Measurements from ENCODE around the gene IFIT1.

IFIT1 gene

GRCh38 chr10:89391907-89392756 is at the start of gene IFIT1:
IFIT1 (plus strand) TSS chr10:89392623; CDS start chr10:89392713, 90 bp downstream.
- peak; percentile 63 to 76 for DNase-seq

GRCh38 chr10:89343089-89343767 is 49.2 kb upstream of the IFIT1 start:
- no peaks in the 10 kb centered on the region for H3K9me3 ChIP-seq
- H3K4me3 ChIP-seq = no peak overlapping the region
- intact Hi-C loops (cut with DNase I; ENCODE audit: low total_unique reads) = no loop called here
- peaks cover 0 to 19% (median 7%) of the 10 kb centered on the region in 4 donors for H3K4me1 ChIP-seq
- no peaks in the 10 kb centered on the region for H3K27me3 ChIP-seq
- H3K27ac ChIP-seq = no peak overlapping the region
- no peak for TF ChIP-seq CTCF (IDR thresholded peaks at IDR 0.05)
- no peak for DNase-seq
- H3K36me3 ChIP-seq = peaks cover 6 to 19% (median 15%) of the 10 kb centered on the region in 3 donors

More at GRCh38 chr10:89391907-89392756, at the start of gene IFIT1:
- intact Hi-C loops (cut with DNase I; ENCODE audit: low total_unique reads) = no loop called here
- Histone ChIP-seq H3K27me3 (no peaks in the 10 kb centered on the region), H3K4me1 (peaks cover 0 to 36% (median 24%) of the 10 kb centered on the region in 4 donors), H3K9me3 (no peaks in the 10 kb centered on the region), H3K4me3 (peak within 1 kb of the TSS; percentile 56 to 69), H3K27ac (peak within 1 kb of the TSS; percentile 73 to 77), H3K36me3 (no peaks in the 10 kb centered on the region)
- no peak for TF ChIP-seq CTCF (IDR thresholded peaks at IDR 0.05)

- no peak for DNase-seq
- Histone ChIP-seq H3K4me3 (no peak overlapping the region), H3K27ac (no peak overlapping the region), H3K27me3 (no peaks in the 10 kb centered on the region), H3K36me3 (peaks cover 0 to 10% (median 10%) of the 10 kb centered on the region in 3 donors), H3K4me1 (peaks cover 0 to 28% (median 7%) of the 10 kb centered on the region in 4 donors), H3K9me3 (no peaks in the 10 kb centered on the region)
- intact Hi-C loops (cut with DNase I; ENCODE audit: low total_unique reads) = no loop called here
- TF ChIP-seq CTCF (IDR thresholded peaks at IDR 0.05) = no peak
Observed at GRCh38 chr10:89344156-89344555, 48.3 kb upstream of the IFIT1 start.

GRCh38 chr10:89345367-89346000 is 46.9 kb upstream of the IFIT1 start:
- no peak for TF ChIP-seq CTCF (IDR thresholded peaks at IDR 0.05)
- intact Hi-C loops (cut with DNase I; ENCODE audit: low total_unique reads) = no loop called here
- no peaks in the 10 kb centered on the region for H3K27me3 ChIP-seq
- H3K9me3 ChIP-seq = no peaks in the 10 kb centered on the region
- peaks cover under 1 to 34% (median 9%) of the 10 kb centered on the region in 4 donors for H3K4me1 ChIP-seq
- H3K36me3 ChIP-seq = no peaks in the 10 kb centered on the region
- no peak for DNase-seq
- H3K4me3 ChIP-seq = no peak overlapping the region
- no peak overlapping the region for H3K27ac ChIP-seq

GRCh38 chr10:89346405-89347254 is 45.8 kb upstream of the IFIT1 start:
- Histone ChIP-seq H3K27ac (no peak overlapping the region), H3K36me3 (no peaks in the 10 kb centered on the region), H3K4me3 (no peak overlapping the region), H3K27me3 (no peaks in the 10 kb centered on the region), H3K4me1 (peaks cover 9 to 45% (median 21%) of the 10 kb centered on the region in 4 donors), H3K9me3 (no peaks in the 10 kb centered on the region)
- no peak for TF ChIP-seq CTCF (IDR thresholded peaks at IDR 0.05)
- DNase-seq = no peak
- intact Hi-C loops (cut with DNase I; ENCODE audit: low total_unique reads) = no loop called here
